Glomerular endothelial cell (primary cell): Measurements from ENCODE around the gene SLC17A4. TPM values are rescaled to one million over a fixed set of nuclear protein-coding genes. Genes with fewer than 3 reads are reported as not detected.

Experiments used
- DNase-seq: peaks from one replicate; pipeline ENCODE4 v3.0.0-alpha.2; 2011; ENCODE audit warnings: low read depth, low spot score; ENCODE audit errors: extremely low read depth
- total RNA-seq: library from RNA; depleted of rRNA; stranded (reverse); fragments of >200 nt; gene quantifications from 2 replicates; pipeline ENCODE4 v1.2.3, GENCODE V29; 2015

Gene SLC17A4
- total RNA-seq = not detected in 2 replicates

GRCh38 chr6:25754535-25754934 lies at the start of gene SLC17A4:
Gene SLC17A4 (plus strand): TSS chr6:25754742. CDS start chr6:25761963, 7,221 bp downstream.
- no peak for DNase-seq

GRCh38 chr6:25706314-25707014 lies 48.1 kb upstream of the SLC17A4 start:
- DNase-seq = no peak

GRCh38 chr6:25709761-25710160 lies 44.8 kb upstream of the SLC17A4 start:
- DNase-seq = no peak

GRCh38 chr6:25710287-25710686 lies 44.3 kb upstream of the SLC17A4 start:
- DNase-seq = no peak

- DNase-seq = no peak
Measured at GRCh38 chr6:25713824-25714223, 40.7 kb upstream of the SLC17A4 start.

- peak; percentile 37 for DNase-seq
Measured at GRCh38 chr6:25714765-25715164, 39.8 kb upstream of the SLC17A4 start.

- no peak for DNase-seq
Measured at GRCh38 chr6:25715794-25716193, 38.7 kb upstream of the SLC17A4 start.

- DNase-seq = no peak
Measured at GRCh38 chr6:25717866-25718740, 36.4 kb upstream of the SLC17A4 start.

GRCh38 chr6:25726122-25726911 lies 28.2 kb upstream of the SLC17A4 start:
- no peak for DNase-seq

- DNase-seq = no peak
Measured at GRCh38 chr6:25727028-25727427, 27.5 kb upstream of the SLC17A4 start.

GRCh38 chr6:25730907-25731306 lies 23.6 kb upstream of the SLC17A4 start:
- DNase-seq = no peak

- no peak for DNase-seq
Measured at GRCh38 chr6:25731721-25732120, 22.8 kb upstream of the SLC17A4 start.

- no peak for DNase-seq
Measured at GRCh38 chr6:25732468-25733198, 21.9 kb upstream of the SLC17A4 start.

GRCh38 chr6:25735261-25735660 lies 19.3 kb upstream of the SLC17A4 start:
- DNase-seq = no peak

- DNase-seq = no peak
Measured at GRCh38 chr6:25743868-25744267, 10.7 kb upstream of the SLC17A4 start.

- no peak for DNase-seq
Measured at GRCh38 chr6:25745836-25746235, 8.7 kb upstream of the SLC17A4 start.

- no peak for DNase-seq
Measured at GRCh38 chr6:25746968-25747367, 7.6 kb upstream of the SLC17A4 start.

- DNase-seq = no peak
Measured at GRCh38 chr6:25747477-25747876, 7.1 kb upstream of the SLC17A4 start.

GRCh38 chr6:25748049-25748448 lies 6.5 kb upstream of the SLC17A4 start:
- no peak for DNase-seq
